ENCODE data around the gene JAM3. TPM values are rescaled to one million over a fixed set of nuclear protein-coding genes. Genes with fewer than 3 reads are reported as not detected.

The JAM3 gene
- total and polyA plus RNA-seq, 10 of the 15 experiments (the other 5 are each of a cell fraction or from before 2014, with no cell fraction given): 0.04 to 1.1 (median 0.32) TPM; not detected in 1

GRCh38 chr11:134134167-134134566 lies 65.3 kb downstream of the JAM3 start:
- FAIRE-seq (no peak), ATAC-seq (no peak), DNase-seq (ENCODE audit: low read depth, low spot score) (no peak)
- Histone ChIP-seq H3K4me2 (ENCODE audit: control insufficient read depth, insufficient read depth) (no peak overlapping the region), H2AFZ (ENCODE audit: control insufficient read depth, low read depth, low read length) (no peak overlapping the region), H3K79me2 (ENCODE audit: control insufficient read depth, insufficient read depth, low read length) (no peaks in the 10 kb centered on the region), H4K20me1 (ENCODE audit: control insufficient read depth, insufficient read depth) (no peaks in the 10 kb centered on the region), H3K9me3 (replicated peaks; ENCODE audit: control insufficient read depth, insufficient read depth, low read length) (no peaks in the 10 kb centered on the region; the same call in 1 of the 3 replicates), H3K27me3 (replicated peaks in 1 of 2; ENCODE audit: control insufficient read depth in 2 of 2, insufficient read depth in 2 of 2, low read length in 1 of 2) (no peaks in the 10 kb centered on the region), H3K4me1 (ENCODE audit: control insufficient read depth, insufficient read depth, low read length) (no peaks in the 10 kb centered on the region), H3K9ac (ENCODE audit: control insufficient read depth, insufficient read depth, low read length) (no peak overlapping the region), H3K27ac (ENCODE audit: control insufficient read depth, insufficient read depth) (no peak overlapping the region), H3K36me3 (ENCODE audit: control insufficient read depth in 2 of 2, insufficient read depth in 2 of 2, low read length in 1 of 2) (no peaks in the 10 kb centered on the region), H3K4me3 (no peak overlapping the region)
- no peak for TF ChIP-seq CEBPB (IDR thresholded peaks at IDR 0.05; ENCODE audit: borderline replicate concordance in 1 of 2, low read depth in 2 of 2, low read length in 2 of 2)
- TF ChIP-seq BCL3 (IDR thresholded peaks at IDR 0.05; ENCODE audit: borderline replicate concordance, insufficient read depth, low read depth, low read length, poor library complexity, severe bottlenecking): no peak
- no peak for TF ChIP-seq LARP7 (IDR thresholded peaks at IDR 0.05)
- TF ChIP-seq HCFC1 (IDR thresholded peaks at IDR 0.05; ENCODE audit: low read length): no peak
- no peak for TF ChIP-seq ZNF384 (IDR thresholded peaks at IDR 0.05; ENCODE audit: borderline replicate concordance, low read depth, low read length)
- TF ChIP-seq FOXK2 (IDR thresholded peaks at IDR 0.05): no peak
- TF ChIP-seq SREBF1 (IDR thresholded peaks at IDR 0.05; ENCODE audit: low read length): no peak
- TF ChIP-seq GABPA (IDR thresholded peaks at IDR 0.05; ENCODE audit: low read depth): no peak
- no peak for TF ChIP-seq PAX8 (IDR thresholded peaks at IDR 0.05)
- TF ChIP-seq ZBTB11 (CRISPR knock-in tag; IDR thresholded peaks at IDR 0.05): no peak
- no peak for TF ChIP-seq RELA (IDR thresholded peaks at IDR 0.05; ENCODE audit: borderline replicate concordance, partially characterized antibody)
- TF ChIP-seq MXI1 (IDR thresholded peaks at IDR 0.05; ENCODE audit: low read depth, low read length): no peak
- no peak for TF ChIP-seq SP1 (IDR thresholded peaks at IDR 0.05; ENCODE audit: low read depth, low read length)
- TF ChIP-seq, protein P1, sequence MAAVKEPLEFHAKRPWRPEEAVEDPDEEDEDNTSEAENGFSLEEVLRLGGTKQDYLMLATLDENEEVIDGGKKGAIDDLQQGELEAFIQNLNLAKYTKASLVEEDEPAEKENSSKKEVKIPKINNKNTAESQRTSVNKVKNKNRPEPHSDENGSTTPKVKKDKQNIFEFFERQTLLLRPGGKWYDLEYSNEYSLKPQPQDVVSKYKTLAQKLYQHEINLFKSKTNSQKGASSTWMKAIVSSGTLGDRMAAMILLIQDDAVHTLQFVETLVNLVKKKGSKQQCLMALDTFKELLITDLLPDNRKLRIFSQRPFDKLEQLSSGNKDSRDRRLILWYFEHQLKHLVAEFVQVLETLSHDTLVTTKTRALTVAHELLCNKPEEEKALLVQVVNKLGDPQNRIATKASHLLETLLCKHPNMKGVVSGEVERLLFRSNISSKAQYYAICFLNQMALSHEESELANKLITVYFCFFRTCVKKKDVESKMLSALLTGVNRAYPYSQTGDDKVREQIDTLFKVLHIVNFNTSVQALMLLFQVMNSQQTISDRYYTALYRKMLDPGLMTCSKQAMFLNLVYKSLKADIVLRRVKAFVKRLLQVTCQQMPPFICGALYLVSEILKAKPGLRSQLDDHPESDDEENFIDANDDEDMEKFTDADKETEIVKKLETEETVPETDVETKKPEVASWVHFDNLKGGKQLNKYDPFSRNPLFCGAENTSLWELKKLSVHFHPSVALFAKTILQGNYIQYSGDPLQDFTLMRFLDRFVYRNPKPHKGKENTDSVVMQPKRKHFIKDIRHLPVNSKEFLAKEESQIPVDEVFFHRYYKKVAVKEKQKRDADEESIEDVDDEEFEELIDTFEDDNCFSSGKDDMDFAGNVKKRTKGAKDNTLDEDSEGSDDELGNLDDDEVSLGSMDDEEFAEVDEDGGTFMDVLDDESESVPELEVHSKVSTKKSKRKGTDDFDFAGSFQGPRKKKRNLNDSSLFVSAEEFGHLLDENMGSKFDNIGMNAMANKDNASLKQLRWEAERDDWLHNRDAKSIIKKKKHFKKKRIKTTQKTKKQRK (IDR thresholded peaks at IDR 0.05; ENCODE audit: low read depth, low read length): no peak
- TF ChIP-seq JUND (IDR thresholded peaks at IDR 0.05; ENCODE audit: low read depth, low read length): no peak
- intact Hi-C loops (cut with micrococcal nuclease; ENCODE audit: unreplicated experiment): no loop called here
- ChIA-PET POLR2A (no interaction called here), RAD21 (ENCODE audit: unreplicated experiment) (interaction anchor here (1.1 kb wide), 1 partner anchor 207 kb away, joined by 3 read pairs; no protein-coding TSS in a partner anchor), CTCF (interaction anchor here (1.3 kb wide), 1 partner anchor 83 kb away, joined by 3 read pairs; no protein-coding TSS in a partner anchor), SMC1A (ENCODE audit: uncharacterized antibody, unreplicated experiment) (interaction anchor here (0.9 kb wide), 1 partner anchor 83 kb away, joined by 4 read pairs; no protein-coding TSS in a partner anchor)
- WGBS (ENCODE audit: insufficient coverage, insufficient replicate concordance, low lambda C conversion rate, missing lambda C conversion rate): 38% methylated on average over 1 of the region's 1 CpG
- in situ Hi-C loops (cut with MboI): no loop called here
- no TSS peak for BruUV-seq (replicated peaks)

All from GM12878 (cell line).